Right lobe of liver (tissue), 6 donors: ENCODE data around the gene SYT1. TPM values are rescaled to one million over a fixed set of nuclear protein-coding genes. Genes with fewer than 3 reads are reported as not detected.

Source experiments
- ATAC-seq, 4 donors: fragments of 200-7000 bp; cut with Tn5 transposase; one replicate each; pipeline ENCODE4 v1.9.1; 2020; ENCODE audit warnings: mild to moderate bottlenecking in 4 of 4, moderate library complexity in 4 of 4
- DNase-seq, 3 donors: peaks; one replicate each; pipeline ENCODE4 v3.0.0-alpha.2; 2020
- H3K27ac ChIP-seq, 3 donors: fragments of 200-600 bp; one replicate each; pipeline ENCODE4 v1.8.0; 2022
- H3K27me3 ChIP-seq, 2 donors: fragments of 200-600 bp; one replicate each; pipeline ENCODE4 v1.8.0; 2022
- H3K36me3 ChIP-seq, 4 donors: fragments of 200-600 bp; sonication (generic) in 1 of 4; one replicate each; pipeline versions ENCODE4 v1.5.1 to v1.8.0; 2017 to 2022; ENCODE audit warnings: control low read depth in 1 of 4
- H3K4me1 ChIP-seq, 4 donors: fragments of 200-600 bp; sonication (generic) in 1 of 4; one replicate each; pipeline versions ENCODE4 v1.5.1 to v1.8.0; 2017 to 2022; ENCODE audit warnings: control low read depth in 1 of 4
- H3K4me3 ChIP-seq, 3 donors: fragments of 200-600 bp; one replicate each; pipeline ENCODE4 v1.8.0; 2022
- H3K9me3 ChIP-seq, 4 donors: fragments of 200-600 bp; sonication (generic) in 1 of 4; one replicate each; pipeline versions ENCODE4 v1.5.1 to v1.8.0; 2017 to 2022; ENCODE audit warnings: control low read depth in 1 of 4
- POLR2A ChIP-seq: fragments of 450-650 bp; IDR thresholded peaks from one replicate; pipeline ENCODE4 v1.6.1; 2017; ENCODE audit warnings: antibody characterized with exemption, mild to moderate bottlenecking
- WGBS: methylation state at CpG from one replicate; pipeline ENCODE4 v1.1.6; 2018; ENCODE audit warnings: low coverage, low lambda C conversion rate; ENCODE audit not compliant: insufficient coverage; ENCODE audit errors: missing lambda C conversion rate; 5-methylcytosine and 5-hydroxymethylcytosine counted together
- intact Hi-C, 2 donors: fragments of 100-400 bp; cut with DNase I; formaldehyde crosslinking; loops; one replicate each; pipeline versions ENCODE4 v1.11.2 to v1.14.1; 2022
- total RNA-seq, 6 experiments: library from RNA; depleted of rRNA in 2 of 6; stranded (reverse); fragments of >200 nt in 2 of 6; fragmentation: NEBNext Ultra II Directional in 3 of 6; extraction: Animal tissue kit (Norgen Biotek cat#: 25700) in 3 of 6; gene quantifications; one replicate each; pipeline versions ENCODE4 v1.1.0 to v1.2.4, GENCODE V29; 2016 to 2023
- TF ChIP-seq, protein P1 (sequence below), 4 donors: fragments of 200-600 bp in 3 of 4; fragments of 450-650 bp in 1 of 4; IDR thresholded peaks; one replicate each; pipeline versions ENCODE4 v1.5.1 to v1.8.0; 2016 to 2022; ENCODE audit warnings: antibody characterized with exemption in 4 of 4, mild to moderate bottlenecking in 2 of 4
- donor health status: DM: no; HTN: yes; CAD: no.
- donor health status: DM: no; HTN: no; CAD: no.
- donor health status: DM: no; HTN: no; CAD: no.
- donor health status: DM: no; HTN: yes; CAD: no.
- donor health status: DM: no; HTN: yes; CAD: no.

SYT1 gene
- total RNA-seq, 6 experiments from 2014 or later = 0.35 to 1.9 (median 0.81) TPM

DNA sequence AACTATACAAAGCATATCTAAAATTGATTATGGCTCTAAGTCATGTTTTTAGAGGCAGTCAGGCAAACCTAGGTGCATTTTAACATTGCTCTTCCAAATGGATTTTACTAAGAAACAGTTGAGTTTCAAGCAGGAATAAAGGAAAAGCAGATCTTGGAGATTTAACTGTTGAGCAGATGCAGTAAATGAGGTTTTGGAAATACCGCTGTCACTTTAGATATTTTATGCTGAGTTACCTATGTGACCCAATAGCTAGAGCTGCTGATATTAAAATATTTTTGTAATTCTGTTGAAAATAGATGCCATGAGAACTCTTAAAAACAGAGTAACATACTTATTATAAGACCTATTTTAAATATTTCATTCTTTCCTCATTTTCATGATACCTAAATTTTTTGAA lies 181.4 kb downstream of the SYT1 start:
- H3K9me3 ChIP-seq = no peaks in the 10 kb centered on the region
- TF ChIP-seq, protein P1, sequence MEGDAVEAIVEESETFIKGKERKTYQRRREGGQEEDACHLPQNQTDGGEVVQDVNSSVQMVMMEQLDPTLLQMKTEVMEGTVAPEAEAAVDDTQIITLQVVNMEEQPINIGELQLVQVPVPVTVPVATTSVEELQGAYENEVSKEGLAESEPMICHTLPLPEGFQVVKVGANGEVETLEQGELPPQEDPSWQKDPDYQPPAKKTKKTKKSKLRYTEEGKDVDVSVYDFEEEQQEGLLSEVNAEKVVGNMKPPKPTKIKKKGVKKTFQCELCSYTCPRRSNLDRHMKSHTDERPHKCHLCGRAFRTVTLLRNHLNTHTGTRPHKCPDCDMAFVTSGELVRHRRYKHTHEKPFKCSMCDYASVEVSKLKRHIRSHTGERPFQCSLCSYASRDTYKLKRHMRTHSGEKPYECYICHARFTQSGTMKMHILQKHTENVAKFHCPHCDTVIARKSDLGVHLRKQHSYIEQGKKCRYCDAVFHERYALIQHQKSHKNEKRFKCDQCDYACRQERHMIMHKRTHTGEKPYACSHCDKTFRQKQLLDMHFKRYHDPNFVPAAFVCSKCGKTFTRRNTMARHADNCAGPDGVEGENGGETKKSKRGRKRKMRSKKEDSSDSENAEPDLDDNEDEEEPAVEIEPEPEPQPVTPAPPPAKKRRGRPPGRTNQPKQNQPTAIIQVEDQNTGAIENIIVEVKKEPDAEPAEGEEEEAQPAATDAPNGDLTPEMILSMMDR (IDR thresholded peaks at IDR 0.05) = no peak
- TF ChIP-seq POLR2A = no peak
- WGBS = 88% methylated on average over 1 of the region's 1 CpG
- DNase-seq (no peak), ATAC-seq (no peak)
- no peak overlapping the region for H3K27ac ChIP-seq
- intact Hi-C loops = no loop called here
- H3K36me3 ChIP-seq = no peaks in the 10 kb centered on the region
- no peak overlapping the region for H3K4me3 ChIP-seq
- H3K4me1 ChIP-seq = no peaks in the 10 kb centered on the region
- H3K27me3 ChIP-seq = no peaks in the 10 kb centered on the region

DNA sequence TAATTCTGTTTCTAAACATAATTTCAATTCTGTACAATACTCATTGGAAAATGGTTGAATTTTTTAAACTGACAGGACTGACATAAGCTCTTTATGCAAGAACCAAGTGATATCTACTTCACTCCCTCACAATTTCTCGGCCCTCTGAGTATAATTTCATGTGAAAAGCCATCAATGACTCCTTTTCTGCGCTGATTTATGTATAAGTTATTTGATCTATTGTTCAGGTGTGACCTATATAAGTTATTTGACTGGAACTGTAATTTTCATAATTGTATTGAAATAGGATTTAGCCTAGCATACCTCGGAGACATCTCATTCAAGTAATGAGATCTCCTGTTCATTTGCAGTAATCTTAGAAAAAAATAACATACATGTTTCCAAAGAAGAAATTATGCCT lies 184.4 kb downstream of the SYT1 start:
- ATAC-seq (no peak), DNase-seq (no peak)
- Histone ChIP-seq H3K4me1 (no peaks in the 10 kb centered on the region), H3K4me3 (no peak overlapping the region), H3K9me3 (no peaks in the 10 kb centered on the region), H3K27me3 (no peaks in the 10 kb centered on the region), H3K36me3 (no peaks in the 10 kb centered on the region), H3K27ac (no peak overlapping the region)
- 45% methylated on average over 3 of the region's 3 CpGs for WGBS
- intact Hi-C loops = no loop called here
- no peak for TF ChIP-seq POLR2A
- TF ChIP-seq, protein P1 (IDR thresholded peaks at IDR 0.05) = no peak

DNA sequence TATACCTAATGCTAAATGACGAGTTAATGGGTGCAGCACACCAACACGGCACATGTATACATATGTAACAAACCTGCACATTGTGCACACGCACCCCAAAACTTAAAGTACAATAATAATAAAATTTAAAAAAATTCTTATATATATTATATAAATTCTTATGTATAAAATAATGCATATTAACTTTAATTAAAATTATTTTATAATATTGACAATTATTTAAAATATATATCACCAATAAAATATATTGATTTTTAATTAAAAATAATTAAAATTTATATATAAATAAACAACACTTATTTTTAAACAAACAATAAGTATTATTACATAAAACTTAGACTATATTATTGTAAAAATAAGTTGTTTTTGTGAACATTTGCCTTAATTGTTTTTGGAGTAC lies 188.8 kb downstream of the SYT1 start:
- H3K27ac ChIP-seq = no peak overlapping the region
- no peak overlapping the region for H3K4me3 ChIP-seq
- TF ChIP-seq, protein P1 (IDR thresholded peaks at IDR 0.05) = no peak
- no peak for TF ChIP-seq POLR2A
- intact Hi-C loops = no loop called here
- no peaks in the 10 kb centered on the region for H3K27me3 ChIP-seq
- DNase-seq (no peak), ATAC-seq (no peak)
- WGBS = 79% methylated on average over 3 of the region's 3 CpGs
- H3K36me3 ChIP-seq = no peaks in the 10 kb centered on the region
- H3K9me3 ChIP-seq = no peaks in the 10 kb centered on the region
- no peaks in the 10 kb centered on the region for H3K4me1 ChIP-seq

DNA sequence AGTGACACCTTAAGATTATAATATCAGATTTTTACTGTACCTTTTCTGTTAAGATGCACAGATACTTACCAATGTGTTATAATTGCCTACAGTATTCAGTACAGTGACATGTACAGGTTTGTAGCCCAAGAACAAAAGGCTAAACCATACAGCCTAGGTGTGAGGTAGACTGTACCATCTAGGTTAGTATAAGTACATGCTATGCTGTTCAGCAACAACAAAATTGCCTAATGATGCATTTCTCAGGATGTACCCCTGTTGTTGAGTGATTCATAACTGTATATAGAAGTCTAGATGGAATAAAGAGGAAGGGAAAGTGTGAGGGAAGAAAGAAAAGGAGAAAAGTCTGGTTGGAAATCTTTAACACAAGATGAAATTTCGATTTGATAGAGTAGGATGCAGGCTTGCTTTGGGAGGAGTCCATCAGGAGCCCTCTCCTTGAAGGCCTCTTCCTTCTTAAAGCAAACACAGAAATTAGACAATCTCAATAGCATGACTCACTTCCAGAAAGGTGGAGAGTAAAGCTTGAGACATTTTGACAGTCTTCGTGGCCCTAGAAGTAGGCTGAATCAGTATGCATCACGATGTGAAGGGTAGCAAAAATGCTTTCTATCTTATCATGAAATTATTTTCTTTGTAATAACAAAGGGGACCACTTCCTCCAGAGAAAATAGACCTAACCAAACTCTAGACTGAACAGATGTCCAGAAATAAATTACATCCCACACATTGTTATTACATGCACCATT lies 191.5 kb downstream of the SYT1 start:
- H3K4me3 ChIP-seq = no peak overlapping the region
- TF ChIP-seq, protein P1 (IDR thresholded peaks at IDR 0.05) = no peak
- TF ChIP-seq POLR2A = no peak
- WGBS = 30% methylated on average over 3 of the region's 3 CpGs
- H3K4me1 ChIP-seq = no peaks in the 10 kb centered on the region
- no peak overlapping the region for H3K27ac ChIP-seq
- H3K27me3 ChIP-seq = no peaks in the 10 kb centered on the region
- no peak for ATAC-seq
- H3K9me3 ChIP-seq = no peaks in the 10 kb centered on the region
- intact Hi-C loops = no loop called here
- DNase-seq = no peak
- H3K36me3 ChIP-seq = no peaks in the 10 kb centered on the region
